ENCODE results near the gene RAD51B.

Gene RAD51B

DNA sequence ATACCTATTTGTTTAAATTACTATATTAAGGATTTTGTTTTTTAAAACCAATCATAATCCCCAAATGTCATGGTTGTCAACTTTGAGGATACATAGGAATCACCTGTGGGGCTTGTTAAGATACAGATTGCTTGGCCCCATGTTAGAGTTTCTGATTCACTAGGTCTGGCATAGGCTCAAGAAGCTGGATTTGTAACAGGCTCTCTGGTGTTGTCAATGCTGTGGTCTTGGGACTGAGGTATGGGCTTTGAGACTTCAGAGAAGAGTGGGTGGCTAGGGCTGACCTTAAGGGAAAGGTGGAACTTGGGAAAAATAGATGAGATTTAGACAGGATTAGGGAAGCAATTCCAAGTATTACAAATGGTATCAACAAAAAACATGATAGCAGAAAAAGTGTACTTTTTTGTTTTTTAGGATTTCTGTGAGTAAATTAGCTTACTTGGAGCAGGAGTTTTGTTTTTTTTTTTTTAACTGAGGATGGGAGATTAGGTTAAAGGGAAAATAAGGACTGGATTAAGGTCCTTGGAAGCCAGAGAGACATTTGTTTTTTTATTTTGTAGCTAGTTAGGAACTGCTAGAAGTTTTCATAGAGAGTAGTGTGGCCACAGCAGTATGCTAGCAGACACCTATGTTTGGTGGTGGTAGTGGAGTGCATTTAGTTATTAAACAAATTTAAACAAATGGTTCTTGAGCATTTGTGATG is 88.6 kb downstream of the RAD51B start:
- DNase-seq, result no peak

DNA sequence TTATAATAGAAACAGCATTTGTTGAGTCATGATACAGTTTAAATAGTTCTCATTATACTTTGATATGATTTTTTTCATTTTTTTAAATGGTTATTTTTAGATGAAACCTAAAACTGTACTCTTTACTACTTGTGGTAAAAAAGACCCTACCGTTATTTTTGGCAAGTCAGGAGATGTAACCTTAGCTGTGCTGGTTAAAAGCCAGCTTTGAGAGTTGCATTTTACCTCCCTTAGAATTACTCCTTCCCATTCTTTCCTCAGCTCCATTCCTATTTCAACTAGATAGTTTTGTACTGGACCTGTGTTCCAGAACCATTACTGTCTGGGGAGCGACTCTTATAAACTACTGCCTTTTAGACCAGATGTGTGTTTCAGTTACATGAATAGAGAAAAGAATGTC is 92.0 kb downstream of the RAD51B start:
- DNase-seq, result no peak

DNA sequence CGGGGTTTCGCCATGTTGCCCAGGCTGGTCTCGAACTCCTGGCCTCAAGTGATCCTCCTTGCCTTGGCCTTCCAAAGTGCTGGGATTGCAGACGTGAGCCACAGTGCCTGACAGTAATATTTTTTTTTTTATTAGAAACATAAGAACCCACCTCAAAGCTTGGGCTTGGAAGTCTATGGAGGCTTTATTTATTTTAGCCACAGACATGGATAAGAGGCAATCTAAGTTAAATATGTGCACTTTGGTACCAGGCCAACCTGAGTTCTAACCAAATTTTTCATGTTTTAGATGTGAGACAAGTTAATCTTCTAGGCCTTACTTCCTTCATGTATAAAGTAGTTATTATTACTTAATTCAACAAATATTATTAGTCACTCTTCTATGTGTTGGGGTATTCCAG is 96.9 kb downstream of the RAD51B start:
- DNase-seq, result no peak

DNA sequence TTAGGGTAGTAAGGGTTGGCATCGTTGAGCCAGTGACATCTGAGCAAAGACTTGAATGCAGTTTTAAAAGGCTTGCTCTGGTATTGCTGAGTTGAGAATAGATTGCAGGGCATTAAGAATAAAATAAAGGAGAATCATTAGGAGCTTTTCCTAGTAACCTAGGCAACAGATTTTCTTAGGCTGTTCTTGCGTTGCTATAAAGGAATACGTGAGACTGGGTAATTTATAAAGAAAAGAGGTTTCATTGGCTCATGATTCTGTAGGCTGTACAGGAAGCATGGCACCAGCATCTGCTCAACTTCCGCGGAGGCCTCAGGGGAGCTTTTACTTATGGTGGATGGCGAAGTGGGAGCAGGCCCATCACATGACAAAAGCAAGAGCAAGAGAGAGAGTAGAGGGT is 97.4 kb downstream of the RAD51B start:
- DNase-seq, result no peak

DNA sequence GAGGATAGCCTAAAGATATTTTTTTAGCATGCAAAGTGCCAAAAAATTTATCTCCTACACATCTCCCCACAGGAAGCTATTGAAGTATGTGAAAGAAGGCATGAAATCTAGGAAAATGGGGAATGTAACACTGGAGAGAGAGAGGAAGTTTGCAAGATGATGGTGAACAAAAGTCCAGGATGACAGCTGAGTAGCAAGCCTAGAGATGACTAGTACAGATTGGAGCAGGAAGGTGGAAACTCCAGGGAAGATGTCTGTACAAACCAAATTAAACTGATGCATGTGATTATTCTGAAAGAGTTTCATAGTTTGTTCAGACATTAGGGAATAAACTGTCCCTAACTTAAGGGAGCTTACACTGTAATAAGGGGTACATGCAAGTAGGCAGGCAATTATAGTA is 99.3 kb downstream of the RAD51B start:
- DNase-seq, result no peak

DNA sequence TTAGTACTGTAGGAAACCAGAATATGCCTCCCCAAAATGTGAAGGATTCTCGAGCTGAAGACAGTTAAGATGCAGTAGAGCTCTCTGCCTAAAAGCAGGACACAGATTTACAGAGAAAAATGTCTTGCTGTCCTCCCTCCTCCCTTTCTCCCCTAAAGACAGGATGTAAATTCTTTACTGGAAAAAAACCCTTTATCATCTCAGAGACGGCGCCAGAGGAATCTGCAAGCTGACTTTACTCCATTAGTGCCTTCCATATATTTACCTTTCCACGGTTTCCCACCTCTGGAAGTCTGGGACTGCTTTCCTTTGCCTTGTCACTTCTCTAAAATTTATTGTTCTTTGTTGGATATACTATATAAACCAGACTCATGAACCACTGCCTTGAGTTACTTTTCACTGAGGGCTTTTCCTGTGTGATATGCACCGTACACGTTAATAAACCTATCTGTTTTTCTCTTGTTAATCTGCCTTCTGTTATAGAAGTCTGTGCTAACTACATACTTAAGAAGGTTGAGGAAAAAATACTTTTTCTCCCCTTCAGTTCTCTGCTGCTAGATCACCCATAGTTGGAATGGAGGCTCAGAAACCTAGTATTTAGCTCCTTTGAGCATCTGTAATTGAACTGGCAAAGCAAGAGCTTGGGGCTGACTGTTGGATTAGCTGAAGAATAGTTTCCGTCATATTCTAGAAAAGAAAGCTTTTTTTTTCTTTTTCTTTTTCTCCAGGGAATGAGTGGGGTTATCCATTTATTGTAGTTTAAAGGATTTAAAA is 99.9 kb downstream of the RAD51B start:
- DNase-seq, result no peak

DNA sequence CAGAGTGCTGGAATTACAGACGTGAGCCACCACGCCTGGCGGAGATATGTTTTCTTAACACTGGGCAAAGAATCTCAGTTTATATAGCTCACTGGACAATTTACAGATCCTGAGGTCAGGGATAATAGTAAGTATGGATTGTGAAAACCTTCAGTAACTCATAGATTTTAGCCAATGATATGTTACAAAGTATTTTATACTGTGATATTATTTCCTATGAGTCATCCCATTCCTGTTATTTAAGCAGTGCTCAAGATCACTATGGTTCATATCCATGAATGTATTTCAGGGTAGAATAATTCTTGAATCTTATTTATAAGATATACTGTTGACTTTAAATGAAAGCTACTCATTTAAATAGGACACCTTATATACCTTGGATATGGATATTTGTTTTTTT is 107.2 kb downstream of the RAD51B start:
- no peak for DNase-seq

DNA sequence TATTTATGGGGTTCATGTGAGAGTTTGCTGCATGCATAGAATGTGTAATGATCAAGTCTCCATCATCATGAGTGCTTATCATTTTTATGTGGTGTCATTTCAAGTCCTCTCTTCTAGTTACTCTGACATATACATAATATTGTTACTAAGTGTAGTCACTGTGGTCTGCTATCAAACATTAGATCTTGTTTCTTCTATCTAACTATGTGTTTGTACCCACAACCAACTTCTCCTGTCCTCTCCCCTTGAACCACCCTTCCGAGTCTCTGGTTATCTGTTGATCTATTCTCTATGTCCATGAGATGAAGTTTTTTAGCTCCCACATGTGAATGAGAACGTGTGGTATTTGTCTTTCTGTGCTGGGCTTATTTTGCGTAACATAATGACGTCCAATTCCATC is 107.7 kb downstream of the RAD51B start:
- DNase-seq, result no peak

DNA sequence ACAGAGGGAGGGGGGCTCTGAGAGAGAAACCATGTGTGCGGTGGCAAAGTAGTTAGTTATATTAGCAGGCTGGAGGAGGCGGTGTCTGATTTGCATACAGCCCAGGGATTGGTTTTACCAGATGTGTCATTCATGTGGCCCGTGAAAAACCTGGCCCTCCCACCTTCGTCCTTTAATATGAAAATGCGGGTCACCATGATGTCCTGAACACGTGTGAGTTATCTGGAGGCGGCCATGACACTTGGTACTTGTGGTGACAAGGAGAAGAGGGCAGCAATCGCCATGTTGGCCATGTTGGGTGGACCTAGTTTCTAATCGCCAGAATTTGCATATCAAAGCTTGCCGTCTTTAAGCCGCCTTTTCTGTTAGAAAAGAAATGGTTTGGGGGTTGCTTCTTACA is 108.8 kb downstream of the RAD51B start:
- DNase-seq, result no peak

DNA sequence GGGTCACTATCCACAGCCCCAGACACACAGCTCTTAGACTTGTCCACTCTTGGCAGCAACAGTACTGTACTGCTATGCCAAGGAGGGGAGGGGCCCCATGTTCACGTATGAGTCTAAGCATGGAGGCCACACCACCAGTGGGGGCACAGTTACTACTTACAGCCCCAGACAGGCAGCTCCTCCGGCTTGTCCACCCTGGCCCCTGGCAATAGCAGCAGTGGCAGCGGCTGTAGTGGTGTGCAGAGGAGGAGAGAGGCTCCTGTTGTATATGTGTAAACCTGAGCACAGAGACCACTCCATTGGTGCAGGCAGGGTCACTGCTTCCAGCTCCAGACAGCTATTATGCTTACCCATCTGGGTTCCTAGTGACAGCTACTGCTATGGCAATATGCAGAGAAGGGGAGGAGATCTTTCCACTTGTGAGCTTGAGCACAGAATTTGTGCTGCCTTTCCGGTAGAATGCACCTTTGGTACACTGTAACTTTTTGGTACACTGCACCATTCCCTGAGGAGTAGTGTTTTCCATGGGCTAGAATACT is 113.2 kb downstream of the RAD51B start:
- no peak for DNase-seq

DNA sequence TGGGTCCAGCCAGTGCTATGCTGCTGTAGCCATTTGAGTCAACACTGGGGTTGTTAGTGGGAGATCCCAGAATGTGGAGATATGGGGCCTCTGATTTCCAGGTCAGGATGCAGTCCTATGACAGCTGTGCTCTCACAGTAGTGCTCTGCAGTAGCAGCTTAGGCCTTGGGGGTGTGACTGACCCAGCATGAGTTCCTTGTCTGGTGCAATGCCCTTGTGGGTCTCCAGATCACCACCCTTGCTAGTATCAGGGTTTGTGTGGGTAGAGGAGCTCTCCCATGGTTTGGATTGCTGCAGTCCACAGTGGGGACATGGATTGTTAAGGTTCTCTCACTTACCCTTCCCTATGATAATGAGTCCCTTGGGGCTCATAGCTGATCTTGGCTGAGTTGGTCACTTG is 113.7 kb downstream of the RAD51B start:
- no peak for DNase-seq

DNA sequence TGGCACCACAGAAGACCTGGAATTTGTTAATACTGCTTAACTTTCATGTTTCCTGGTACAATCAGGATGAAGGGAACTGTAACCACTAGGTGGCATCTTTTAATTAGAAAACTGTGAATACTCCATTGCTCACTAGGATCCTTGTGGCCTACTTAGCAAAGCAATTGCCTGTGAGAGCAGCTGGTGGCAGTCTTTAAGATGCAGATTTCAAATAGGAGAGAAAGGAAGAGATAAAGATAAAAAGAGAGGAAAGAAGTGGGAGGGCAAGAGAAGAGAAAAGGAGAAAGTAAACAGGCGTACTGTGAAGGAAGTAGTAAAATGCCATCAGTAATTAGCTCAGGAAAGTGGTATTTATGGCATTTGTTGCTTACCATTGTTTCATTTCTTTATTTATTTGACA is 114.5 kb downstream of the RAD51B start:
- peak; percentile 84 for DNase-seq

DNA sequence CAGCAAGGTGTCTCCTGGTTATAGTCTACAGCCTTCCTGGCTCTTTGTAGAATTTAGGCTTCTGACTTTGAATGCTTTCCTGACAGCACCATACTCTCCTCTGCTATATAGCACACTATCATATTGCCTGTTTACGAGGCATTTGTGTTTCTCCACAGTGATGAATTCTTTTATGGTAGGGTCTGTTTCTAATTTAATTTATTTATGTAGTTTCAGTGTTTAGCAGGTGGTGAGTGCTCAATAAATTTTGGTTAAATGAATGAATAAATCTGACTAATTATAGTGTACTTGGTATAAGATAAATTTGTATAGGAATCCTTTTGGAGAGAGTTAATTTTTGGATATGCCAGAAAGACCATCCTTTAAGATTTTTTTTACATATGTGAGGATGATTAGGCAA is 115.3 kb downstream of the RAD51B start:
- no peak for DNase-seq

DNA sequence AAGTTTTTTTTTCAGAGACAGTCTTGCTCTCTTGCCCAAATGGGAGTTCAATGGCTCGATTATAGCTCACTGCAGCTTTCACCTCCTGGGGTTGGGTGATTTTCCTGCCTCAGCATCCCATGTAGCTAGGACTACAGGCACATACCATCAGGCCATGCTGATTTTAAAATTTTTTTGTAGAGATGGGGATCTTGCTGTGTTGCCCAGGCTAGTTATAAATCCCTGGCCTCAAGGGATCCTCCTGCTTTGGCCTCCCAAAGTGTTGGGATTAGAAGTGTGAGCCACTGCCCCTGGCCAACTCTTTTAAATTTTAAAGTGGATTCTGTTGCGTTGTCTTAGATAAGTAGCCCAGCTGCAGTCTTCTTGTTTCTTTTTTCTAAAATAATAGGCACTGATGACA is 115.8 kb downstream of the RAD51B start:
- DNase-seq, result no peak

DNA sequence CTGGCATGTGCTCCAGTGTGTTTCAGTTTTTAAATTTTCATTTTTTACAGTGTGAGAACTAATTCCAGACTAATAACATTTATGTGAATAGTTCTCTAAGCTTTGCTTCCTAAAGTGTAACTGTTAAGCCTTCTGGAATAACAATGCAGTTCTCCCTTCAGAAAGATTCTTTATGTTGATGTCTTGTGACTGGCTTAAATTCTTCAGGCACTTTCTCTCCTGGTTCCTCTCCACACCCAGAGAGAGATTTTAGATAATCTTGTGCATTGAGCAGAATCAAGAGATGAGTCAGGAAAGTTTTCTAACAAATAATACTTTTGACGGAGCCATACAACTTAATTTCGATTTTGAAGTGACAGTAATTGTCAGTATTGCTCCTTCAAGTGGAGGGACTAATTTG is 118.5 kb downstream of the RAD51B start:
- peak; percentile 11 for DNase-seq

DNA sequence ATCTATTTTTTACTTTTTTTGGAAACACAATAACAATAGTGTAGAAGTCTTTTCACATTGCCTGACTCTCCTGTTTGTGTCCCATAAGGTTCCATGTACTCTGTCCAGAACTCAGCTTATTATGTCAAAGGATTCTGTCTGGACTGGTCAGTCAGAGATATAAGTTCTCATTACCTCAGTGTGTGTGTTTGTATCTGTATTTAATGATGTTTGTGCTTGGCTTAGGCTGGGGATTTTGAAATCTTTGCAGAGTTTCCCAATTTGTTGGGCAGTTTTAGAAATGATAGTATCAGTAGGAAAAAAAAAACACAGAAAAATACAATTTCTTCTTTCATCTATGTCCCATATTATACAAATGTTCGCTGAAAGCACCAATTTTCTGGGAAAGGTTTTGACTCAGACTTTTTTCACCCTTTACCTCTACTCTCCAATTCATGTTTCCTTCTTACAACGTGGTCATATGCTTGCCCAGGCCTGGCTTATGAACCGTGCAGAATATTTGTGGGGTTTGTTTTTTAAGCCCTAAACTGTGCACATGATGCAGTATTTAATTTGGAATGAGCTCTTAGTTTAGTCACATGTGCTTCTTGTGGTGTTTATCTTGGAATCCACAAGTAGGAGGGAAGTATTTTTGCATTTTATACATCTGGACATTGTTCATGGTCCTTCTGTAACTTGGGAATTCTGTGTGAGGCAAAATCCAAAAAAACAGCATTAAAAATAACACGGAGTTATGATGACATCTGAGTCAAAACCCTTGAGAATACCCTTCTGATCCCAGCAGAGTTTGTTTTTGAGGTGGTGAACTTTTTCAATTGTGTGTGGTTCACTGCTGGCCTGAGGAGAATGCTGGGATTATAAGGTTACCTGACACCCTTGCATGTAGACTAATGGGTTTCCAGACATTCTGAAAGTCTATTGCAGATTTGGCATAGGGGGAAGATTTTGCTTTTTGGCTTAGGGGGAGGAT is 121.2 kb downstream of the RAD51B start:
- DNase-seq, result no peak

DNA sequence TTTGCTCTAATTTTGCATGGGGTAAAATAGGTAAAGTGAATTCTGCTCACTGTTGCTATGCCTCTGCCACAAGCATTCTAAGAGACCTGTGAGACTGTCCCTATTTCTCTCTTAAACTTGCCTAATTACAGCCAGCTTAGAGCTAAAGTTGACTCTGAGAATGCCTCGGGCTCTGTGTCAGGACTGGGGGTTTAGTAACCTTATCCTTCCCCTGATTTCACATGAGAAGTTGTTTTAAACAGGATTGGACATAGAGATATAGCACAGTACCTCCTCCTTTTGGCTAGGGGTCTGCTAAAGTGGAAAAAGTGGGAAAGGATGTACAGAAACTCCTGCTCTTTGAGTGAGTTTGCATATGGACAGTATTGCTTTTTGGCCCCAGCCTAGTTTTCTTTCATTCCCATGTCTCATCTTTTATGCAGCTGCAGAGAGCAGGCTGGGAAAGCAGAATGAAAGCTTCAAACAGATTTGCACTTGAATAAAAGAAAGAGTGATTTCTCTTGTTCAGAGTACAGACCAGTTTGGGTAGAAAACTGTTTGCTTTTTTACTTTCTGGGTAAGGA is 122.0 kb downstream of the RAD51B start:
- peak; percentile 1 for DNase-seq

DNA sequence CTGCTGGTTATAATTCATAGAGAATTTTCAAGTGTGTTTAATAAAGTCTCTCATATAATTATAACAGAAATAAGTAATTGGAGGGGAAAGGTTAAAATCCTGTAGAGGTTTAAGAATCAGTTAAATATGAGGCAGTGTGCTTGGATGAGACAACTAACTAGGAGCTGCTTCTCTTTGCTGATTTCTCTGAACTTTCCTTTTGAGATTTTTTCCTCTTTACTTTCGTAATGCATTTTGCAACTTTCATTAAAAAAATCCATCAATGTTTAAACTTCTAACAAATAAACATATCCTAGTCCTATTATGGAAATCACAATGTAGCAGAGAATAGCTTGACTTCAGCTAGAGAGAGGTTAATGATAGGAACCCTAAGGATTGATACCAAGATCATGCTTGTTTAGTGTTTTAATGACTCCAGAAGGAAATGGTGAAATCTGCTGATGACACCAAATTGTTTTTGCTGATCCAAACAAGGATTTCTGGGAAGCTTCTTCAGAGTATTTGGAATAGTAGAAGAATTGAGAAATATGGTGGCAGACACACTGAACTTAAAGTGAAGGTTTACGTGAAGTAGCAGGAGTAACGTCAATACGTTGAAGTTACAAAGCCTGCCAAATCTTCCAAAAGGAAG is 122.6 kb downstream of the RAD51B start:
- no peak for DNase-seq

DNA sequence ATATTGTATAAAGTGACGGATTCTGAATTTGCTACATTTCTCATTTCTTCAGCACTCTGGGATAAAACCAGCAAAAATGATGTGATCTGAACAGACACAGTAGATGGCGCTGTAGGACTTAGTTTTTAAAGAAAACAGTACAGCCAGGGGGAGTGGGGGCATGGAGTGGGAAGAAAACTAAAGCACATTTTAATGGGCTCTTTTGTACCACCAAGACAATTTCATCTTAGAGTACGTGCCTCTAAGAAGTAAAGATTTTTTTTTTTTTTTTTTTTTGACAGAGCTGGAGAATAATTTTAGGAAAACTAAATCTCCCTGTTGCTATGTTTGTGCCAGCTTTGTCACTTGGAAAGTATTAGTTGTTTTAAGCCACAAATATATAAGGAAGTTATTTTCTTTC is 124.4 kb downstream of the RAD51B start:
- peak; percentile 85 for DNase-seq

DNA sequence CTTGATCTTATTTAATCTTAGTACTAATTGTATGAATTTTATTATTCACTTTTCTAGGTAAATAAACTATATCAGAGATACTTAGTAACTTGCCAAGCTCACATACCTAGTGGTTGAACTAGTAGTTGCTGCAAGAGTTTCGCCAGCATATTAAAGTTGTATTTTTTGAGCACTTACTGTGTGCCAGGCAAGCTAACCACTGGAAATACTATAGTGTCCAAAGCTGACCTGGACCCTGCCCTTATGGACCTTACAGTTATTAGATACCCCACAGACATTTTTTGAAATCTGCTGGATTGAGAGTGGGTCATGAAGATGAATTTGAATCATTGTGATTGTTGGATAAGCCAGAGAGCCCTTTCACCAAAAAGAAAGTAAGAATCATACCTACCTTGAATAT is 125.0 kb downstream of the RAD51B start:
- no peak for DNase-seq

DNA sequence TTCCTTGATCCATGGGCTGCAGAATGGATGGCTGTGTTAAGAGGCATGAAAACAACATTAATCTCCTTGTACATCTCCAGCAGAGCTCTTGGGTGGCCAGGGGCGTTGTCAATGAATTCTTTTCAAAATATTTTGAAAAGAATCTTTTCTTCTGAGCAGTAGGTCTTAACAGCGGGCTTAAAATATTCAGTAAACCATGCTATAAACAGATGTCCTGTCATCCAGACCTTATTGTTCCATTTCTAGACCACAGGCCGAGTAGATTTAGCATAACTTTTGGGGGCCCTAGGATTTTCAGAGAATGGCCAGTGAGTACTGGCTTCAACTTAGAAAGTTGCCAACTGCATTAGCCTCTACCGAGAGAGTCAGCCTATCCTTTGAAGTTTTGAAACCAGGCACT is 130.2 kb downstream of the RAD51B start:
- no peak for DNase-seq

DNA sequence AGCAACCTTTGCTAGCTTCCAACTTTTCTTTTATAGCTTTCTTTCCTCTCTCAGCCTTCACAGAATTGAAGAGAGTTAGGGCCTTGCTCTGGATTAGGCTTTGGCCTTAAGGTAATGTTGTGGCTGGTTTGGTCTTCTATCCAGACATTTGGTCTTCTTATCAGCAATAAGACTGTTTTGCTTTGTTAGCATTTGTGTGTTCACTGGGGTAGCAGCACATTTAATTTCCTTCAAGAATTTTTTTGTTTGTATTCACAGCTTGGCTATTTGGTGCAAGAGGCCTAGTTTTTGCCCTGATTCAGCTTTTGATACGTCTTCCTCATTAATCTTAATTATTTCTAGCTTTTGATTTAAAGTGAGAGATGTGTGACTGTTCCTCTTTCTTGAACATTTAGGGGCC is 130.8 kb downstream of the RAD51B start:
- no peak for DNase-seq

All from OCI-M1 (cell line).